Kidney (tissue), 14 donors: ENCODE measurements around the gene SLC35D2. TPM values are rescaled to one million over a fixed set of nuclear protein-coding genes. Genes with fewer than 3 reads are reported as not detected.

ENCODE experiments used
- DNase-seq, 5 donors: peaks; one replicate each; pipeline ENCODE4 v3.0.0-alpha.2; 2013 to 2020
- FAIRE-seq: peaks from 2 replicates; lab custom pipeline; 2012; peaks lifted over from hg19 to GRCh38; lab: Jason Lieb, UNC
- H3K27ac ChIP-seq, 2 donors: one replicate each; pipeline ENCODE4 v1.7.0; 2013; ENCODE audit warnings: low read depth in 2 of 2, low read length in 2 of 2, inconsistent platforms in 1 of 2
- H3K27me3 ChIP-seq: one replicate; pipeline ENCODE4 v1.7.1; 2013; ENCODE audit warnings: low read length, inconsistent platforms; ENCODE audit not compliant: control insufficient read depth, insufficient read depth
- H3K36me3 ChIP-seq, 3 donors: one replicate each; pipeline versions ENCODE4 v1.7.0 to v1.7.1; 2013; ENCODE audit warnings: low read length in 3 of 3, control low read depth in 1 of 3, inconsistent platforms in 1 of 3; ENCODE audit not compliant: insufficient read depth in 3 of 3, control insufficient read depth in 2 of 3
- H3K4me1 ChIP-seq, 3 donors: one replicate each; pipeline versions ENCODE4 v1.7.0 to v1.7.1; 2013; ENCODE audit warnings: low read length in 3 of 3, inconsistent platforms in 1 of 3, low read depth in 1 of 3; ENCODE audit not compliant: control insufficient read depth in 2 of 3, insufficient read depth in 2 of 3
- H3K4me3 ChIP-seq, 3 donors: one replicate each; pipeline versions ENCODE4 v1.7.0 to v1.8.1; 2013; ENCODE audit warnings: low read length in 3 of 3, control low read depth in 1 of 3, inconsistent platforms in 1 of 3
- H3K9ac ChIP-seq, 3 donors: one replicate each; pipeline versions ENCODE4 v1.7.0 to v1.7.1; 2013; ENCODE audit warnings: low read length in 3 of 3, control low read depth in 1 of 3, inconsistent platforms in 1 of 3
- H3K9me3 ChIP-seq, 3 donors: one replicate each; pipeline versions ENCODE4 v1.7.0 to v1.7.1; 2013; ENCODE audit warnings: low read length in 3 of 3, control low read depth in 1 of 3, inconsistent platforms in 1 of 3; ENCODE audit not compliant: control insufficient read depth in 2 of 3, insufficient read depth in 1 of 3
- intact Hi-C: fragments of 100-400 bp; cut with DNase I; formaldehyde crosslinking; loops from one replicate; pipeline ENCODE4 v1.11.1; 2022
- polyA plus RNA-seq: library from polyadenylated mRNA; stranded (reverse); fragments of 350-450 nt; fragmentation: Illumina TruSeq; extraction: RNeasy Lipid Tissue Mini Kit (QIAGEN cat#74804); gene quantifications from one replicate; pipeline ENCODE4 v1.2.3, GENCODE V29; 2014; ENCODE audit warnings: low read depth, low replicate concordance; ENCODE audit not compliant: insufficient read depth
- total RNA-seq: library from RNA; stranded (reverse); fragmentation: NEBNext Ultra II Directional; extraction: Animal tissue kit (Norgen Biotek cat#: 25700); gene quantifications from one replicate; pipeline ENCODE4 v1.2.1, GENCODE V29; 2021
- TF ChIP-seq, protein P1 (sequence below): IDR thresholded peaks from 3 replicates; pipeline ENCODE4 v1.5.1; 2012; ENCODE audit warnings: mild to moderate bottlenecking, moderate library complexity, borderline replicate concordance; ENCODE audit not compliant: insufficient read depth; ENCODE audit errors: extremely low read depth
- donor health status: control.
- donor health status: control.
- donor health status: control.
- donor health status: control.
- donor health status: control.
- donor health status: DM: yes; HTN: yes; CAD: no.
- donor health status: Normal renal cell carcinoma (clear cell type).

SLC35D2 gene
- total and polyA plus RNA-seq, 2 donors from 2014 or later = 27.7 to 46.1 TPM

DNA sequence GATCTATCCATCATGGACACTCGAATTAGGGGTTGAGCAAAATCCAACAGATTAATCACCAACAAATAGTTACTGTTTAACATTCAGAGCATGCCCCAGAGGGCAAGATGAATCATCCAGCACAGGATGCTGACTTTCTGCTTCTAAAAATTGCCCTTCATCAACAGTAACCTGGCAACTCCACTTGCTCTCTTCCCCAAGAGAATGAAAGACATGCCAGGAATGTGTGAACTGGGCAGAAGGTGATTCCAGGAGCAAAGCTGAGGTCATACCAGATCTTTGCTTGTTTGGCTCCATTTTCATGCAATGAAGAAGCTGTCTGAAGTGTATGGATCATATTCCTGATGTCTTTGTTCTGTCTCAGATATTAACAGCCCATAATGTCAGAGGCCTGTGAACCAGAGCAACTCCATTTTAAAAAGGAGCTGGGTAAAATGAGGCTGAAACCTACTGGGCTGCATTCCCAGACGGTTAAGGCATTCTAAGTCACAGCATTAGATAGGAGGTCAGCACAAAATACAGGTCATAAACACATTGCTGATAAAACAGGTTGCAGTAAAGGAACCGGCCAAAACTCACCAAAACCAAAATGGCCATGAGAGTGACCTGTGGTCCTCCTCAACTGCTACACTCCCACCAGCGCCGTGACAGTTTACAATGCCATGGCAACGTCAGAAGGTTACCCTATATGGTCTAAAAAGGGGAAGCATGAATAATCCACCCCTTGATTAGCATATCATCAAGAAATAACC, 37.1 kb upstream of the SLC35D2 start:
- peaks cover 5 to 20% (median 17%) of the 10 kb centered on the region in 3 donors for H3K4me1 ChIP-seq
- no peaks in the 10 kb centered on the region for H3K9me3 ChIP-seq
- peak; percentile 89 for FAIRE-seq
- TF ChIP-seq, protein P1, sequence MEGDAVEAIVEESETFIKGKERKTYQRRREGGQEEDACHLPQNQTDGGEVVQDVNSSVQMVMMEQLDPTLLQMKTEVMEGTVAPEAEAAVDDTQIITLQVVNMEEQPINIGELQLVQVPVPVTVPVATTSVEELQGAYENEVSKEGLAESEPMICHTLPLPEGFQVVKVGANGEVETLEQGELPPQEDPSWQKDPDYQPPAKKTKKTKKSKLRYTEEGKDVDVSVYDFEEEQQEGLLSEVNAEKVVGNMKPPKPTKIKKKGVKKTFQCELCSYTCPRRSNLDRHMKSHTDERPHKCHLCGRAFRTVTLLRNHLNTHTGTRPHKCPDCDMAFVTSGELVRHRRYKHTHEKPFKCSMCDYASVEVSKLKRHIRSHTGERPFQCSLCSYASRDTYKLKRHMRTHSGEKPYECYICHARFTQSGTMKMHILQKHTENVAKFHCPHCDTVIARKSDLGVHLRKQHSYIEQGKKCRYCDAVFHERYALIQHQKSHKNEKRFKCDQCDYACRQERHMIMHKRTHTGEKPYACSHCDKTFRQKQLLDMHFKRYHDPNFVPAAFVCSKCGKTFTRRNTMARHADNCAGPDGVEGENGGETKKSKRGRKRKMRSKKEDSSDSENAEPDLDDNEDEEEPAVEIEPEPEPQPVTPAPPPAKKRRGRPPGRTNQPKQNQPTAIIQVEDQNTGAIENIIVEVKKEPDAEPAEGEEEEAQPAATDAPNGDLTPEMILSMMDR = no peak
- no peaks in the 10 kb centered on the region for H3K27me3 ChIP-seq
- H3K27ac ChIP-seq = peak overlapping the region; percentile 99 to 100
- H3K36me3 ChIP-seq = no peaks in the 10 kb centered on the region
- peak overlapping the region in 1 of 3 donors; percentile 80 for H3K4me3 ChIP-seq
- intact Hi-C loops = no loop called here
- peak overlapping the region in 2 of 3 donors; percentile 10 to 46 for H3K9ac ChIP-seq
- DNase-seq = peak in 4 of 5 donors; percentile 46 to 87 (median 62)

GRCh38 chr9:96419691-96419969, 36.1 kb upstream of the SLC35D2 start:
- FAIRE-seq (no peak), DNase-seq (no peak)
- H3K9ac ChIP-seq = peak overlapping the region in 2 of 3 donors; percentile 85 to 96
- TF ChIP-seq, protein P1 = no peak
- H3K27me3 ChIP-seq = no peaks in the 10 kb centered on the region
- H3K4me1 ChIP-seq = peaks cover 5 to 20% (median 17%) of the 10 kb centered on the region in 3 donors
- intact Hi-C loops = no loop called here
- H3K36me3 ChIP-seq = no peaks in the 10 kb centered on the region
- H3K9me3 ChIP-seq = no peaks in the 10 kb centered on the region
- peak overlapping the region; percentile 99 to 100 for H3K27ac ChIP-seq
- peak overlapping the region; percentile 47 to 85 (median 80) for H3K4me3 ChIP-seq

DNA sequence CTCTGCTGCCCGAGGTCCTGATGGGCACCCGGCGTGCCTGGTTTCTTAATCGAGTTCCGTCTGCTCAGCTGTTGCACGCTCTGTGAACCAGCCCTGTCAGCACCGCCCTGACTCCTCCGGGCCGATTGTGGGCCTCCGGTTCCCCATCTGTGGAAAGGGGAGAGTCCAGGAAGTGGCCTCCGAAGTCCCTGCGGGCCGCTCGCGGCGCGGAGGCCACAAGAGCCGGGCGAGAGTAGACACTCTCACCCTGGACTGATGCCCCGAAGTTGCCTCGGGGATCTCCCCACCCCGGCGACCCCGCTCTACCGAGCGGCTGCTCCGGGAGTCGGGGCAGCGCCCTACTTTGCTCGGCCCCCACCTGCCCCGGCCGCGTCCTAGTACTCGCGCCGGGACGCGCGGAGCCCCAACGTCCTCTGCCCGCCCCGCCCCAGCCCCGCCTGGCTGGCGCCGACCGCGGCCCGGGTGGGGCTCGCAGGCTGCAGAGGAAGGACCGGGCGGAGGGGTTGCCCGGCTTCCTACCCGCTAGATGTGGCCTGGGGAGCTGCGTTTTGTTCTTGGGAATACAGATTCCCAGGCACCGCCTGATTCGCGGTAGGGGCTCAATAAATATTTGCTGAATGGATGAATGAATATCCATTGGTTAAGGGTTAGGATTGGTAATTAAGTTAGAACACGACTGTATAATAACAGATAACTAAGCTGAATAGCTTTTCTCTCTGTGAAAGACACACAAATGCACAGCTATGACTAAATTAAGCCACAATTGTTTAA, 35.6 kb upstream of the SLC35D2 start:
- Histone ChIP-seq H3K27ac (peak overlapping the region; percentile 99 to 100), H3K4me3 (peak overlapping the region; percentile 47 to 85 (median 80)), H3K9ac (peak overlapping the region in 2 of 3 donors; percentile 96 to 97), H3K36me3 (no peaks in the 10 kb centered on the region), H3K4me1 (peaks cover 5 to 20% (median 17%) of the 10 kb centered on the region in 3 donors), H3K27me3 (no peaks in the 10 kb centered on the region), H3K9me3 (no peaks in the 10 kb centered on the region)
- TF ChIP-seq, protein P1 = no peak
- DNase-seq (peak in 3 of 5 donors; percentile 47 to 78 (median 71)), FAIRE-seq (no peak)
- intact Hi-C loops = no loop called here
